Measurements from ENCODE around the gene ADAMTS13. TPM values are rescaled to one million over a fixed set of nuclear protein-coding genes. Genes with fewer than 3 reads are reported as not detected.

The ADAMTS13 gene
- total RNA-seq, 1 experiment from 2014 or later = 12.0 TPM

DNA sequence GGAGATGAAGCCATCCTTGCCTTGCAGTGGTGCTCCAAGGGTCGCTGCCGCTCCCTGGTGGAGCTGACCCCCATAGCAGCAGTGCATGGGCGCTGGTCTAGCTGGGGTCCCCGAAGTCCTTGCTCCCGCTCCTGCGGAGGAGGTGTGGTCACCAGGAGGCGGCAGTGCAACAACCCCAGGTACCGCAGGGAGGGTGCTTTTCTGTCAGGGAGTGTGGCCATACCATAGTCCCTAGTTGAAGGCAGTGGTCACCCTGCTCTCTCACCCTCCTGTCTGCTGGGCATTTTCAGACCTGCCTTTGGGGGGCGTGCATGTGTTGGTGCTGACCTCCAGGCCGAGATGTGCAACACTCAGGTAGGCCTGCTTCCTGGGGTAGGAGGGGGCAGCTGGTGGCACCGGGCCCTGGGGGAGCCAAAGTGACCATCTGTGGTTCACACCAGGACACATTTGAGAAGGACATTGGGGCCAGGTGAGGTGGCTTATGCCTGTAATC is 11.2 kb downstream of the ADAMTS13 start:
- Mint-ChIP-seq H3K27ac (no peak overlapping the region), H3K9me3 (no peaks in the 10 kb centered on the region), H3K27me3 (ENCODE audit: low read depth) (peaks cover 9% of the 10 kb centered on the region), H3K4me3 (no peak overlapping the region), H3K36me3 (no peaks in the 10 kb centered on the region), H3K4me1 (no peaks in the 10 kb centered on the region)
- POLR2A ChIA-PET = no interaction called here
- no peak for ATAC-seq
- CTCF ChIA-PET = interaction anchor here (0.6 kb wide), 1 partner anchor 29 kb away, joined by 3 read pairs; no protein-coding TSS in a partner anchor
- no peak for TF ChIP-seq ESRRA (CRISPR knock-in tag; IDR thresholded peaks at IDR 0.05; ENCODE audit: borderline replicate concordance)
- no peak for DNase-seq (ENCODE audit: low spot score)

DNA sequence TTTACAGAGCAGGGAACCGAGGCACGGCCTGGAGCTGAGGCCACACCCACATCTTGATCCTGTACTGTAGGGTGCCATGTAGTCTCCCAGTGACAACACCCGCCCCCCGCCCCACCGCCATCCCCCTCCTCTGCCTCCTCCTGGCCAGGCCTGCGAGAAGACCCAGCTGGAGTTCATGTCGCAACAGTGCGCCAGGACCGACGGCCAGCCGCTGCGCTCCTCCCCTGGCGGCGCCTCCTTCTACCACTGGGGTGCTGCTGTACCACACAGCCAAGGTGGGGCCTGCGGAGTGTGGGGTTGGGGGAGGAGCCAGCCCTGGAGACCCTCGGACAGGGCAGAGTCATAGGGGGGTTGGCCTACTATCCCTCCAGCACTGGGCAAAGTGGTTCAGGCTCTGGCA is 14.5 kb downstream of the ADAMTS13 start:
- DNase-seq (ENCODE audit: low spot score) = no peak
- Mint-ChIP-seq H3K27ac (no peak overlapping the region), H3K9me3 (no peaks in the 10 kb centered on the region), H3K36me3 (no peaks in the 10 kb centered on the region), H3K27me3 (ENCODE audit: low read depth) (no peaks in the 10 kb centered on the region), H3K4me3 (no peak overlapping the region), H3K4me1 (no peaks in the 10 kb centered on the region)
- TF ChIP-seq, protein P1, sequence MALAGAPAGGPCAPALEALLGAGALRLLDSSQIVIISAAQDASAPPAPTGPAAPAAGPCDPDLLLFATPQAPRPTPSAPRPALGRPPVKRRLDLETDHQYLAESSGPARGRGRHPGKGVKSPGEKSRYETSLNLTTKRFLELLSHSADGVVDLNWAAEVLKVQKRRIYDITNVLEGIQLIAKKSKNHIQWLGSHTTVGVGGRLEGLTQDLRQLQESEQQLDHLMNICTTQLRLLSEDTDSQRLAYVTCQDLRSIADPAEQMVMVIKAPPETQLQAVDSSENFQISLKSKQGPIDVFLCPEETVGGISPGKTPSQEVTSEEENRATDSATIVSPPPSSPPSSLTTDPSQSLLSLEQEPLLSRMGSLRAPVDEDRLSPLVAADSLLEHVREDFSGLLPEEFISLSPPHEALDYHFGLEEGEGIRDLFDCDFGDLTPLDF (CRISPR knock-in tag; IDR thresholded peaks at IDR 0.05) = no peak
- TF ChIP-seq RORB (CRISPR knock-in tag; IDR thresholded peaks at IDR 0.05) = no peak
- TF ChIP-seq, protein P2, sequence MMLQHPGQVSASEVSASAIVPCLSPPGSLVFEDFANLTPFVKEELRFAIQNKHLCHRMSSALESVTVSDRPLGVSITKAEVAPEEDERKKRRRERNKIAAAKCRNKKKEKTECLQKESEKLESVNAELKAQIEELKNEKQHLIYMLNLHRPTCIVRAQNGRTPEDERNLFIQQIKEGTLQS (CRISPR knock-in tag; conservative IDR thresholded peaks at IDR 0.05) = no peak
- no peak for TF ChIP-seq NFATC4 (CRISPR knock-in tag; IDR thresholded peaks at IDR 0.05)
- ChIA-PET POLR2A (no interaction called here), CTCF (interaction anchor here (1.1 to 2.1 kb wide), 6 partner anchors 13 to 79 kb away, joined by 3 to 15 read pairs (median 4); partner anchors contain the start of genes ADAMTS13 and CACFD1)
- ATAC-seq = no peak

DNA sequence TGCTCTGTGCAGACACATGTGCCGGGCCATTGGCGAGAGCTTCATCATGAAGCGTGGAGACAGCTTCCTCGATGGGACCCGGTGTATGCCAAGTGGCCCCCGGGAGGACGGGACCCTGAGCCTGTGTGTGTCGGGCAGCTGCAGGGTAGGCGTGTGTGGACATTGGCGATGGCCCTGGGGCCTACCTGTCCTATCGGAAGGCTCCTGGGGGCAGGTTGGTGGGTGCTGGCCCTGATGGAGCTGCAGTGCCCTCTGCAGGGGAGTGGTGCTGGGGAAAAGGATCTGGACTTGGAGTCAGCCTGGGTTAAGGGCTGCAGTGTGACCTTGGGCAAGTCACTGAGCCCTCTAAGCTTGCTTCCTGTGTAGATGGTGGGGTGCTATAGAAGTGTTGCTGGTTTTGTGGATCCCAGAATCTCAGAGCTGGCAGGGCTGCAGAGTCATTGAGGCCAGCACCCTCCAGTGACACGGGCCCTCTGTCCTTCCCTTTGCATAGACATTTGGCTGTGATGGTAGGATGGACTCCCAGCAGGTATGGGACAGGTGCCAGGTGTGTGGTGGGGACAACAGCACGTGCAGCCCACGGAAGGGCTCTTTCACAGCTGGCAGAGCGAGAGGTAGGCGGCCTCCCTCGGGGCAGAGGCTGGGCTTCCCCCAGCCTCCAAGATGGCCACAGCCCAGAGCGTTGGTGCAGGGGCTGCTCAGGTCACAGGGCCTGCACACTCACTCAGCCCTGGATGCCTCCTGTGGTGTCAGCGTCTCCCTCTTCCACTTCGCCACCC is 15.8 kb downstream of the ADAMTS13 start:
- no peaks in the 10 kb centered on the region for H3K36me3 Mint-ChIP-seq
- CTCF ChIA-PET = interaction anchor here (0.6 to 2.1 kb wide), 16 partner anchors 9 to 1128 kb away, joined by 3 to 15 read pairs (median 4); partner anchors contain the start of genes ADAMTS13 and CACFD1
- POLR2A ChIA-PET = no interaction called here
- ATAC-seq (peak; percentile 82), DNase-seq (ENCODE audit: low spot score) (peak; percentile 63)
- no peak overlapping the region for H3K4me3 Mint-ChIP-seq
- H3K27me3 Mint-ChIP-seq (ENCODE audit: low read depth) = no peaks in the 10 kb centered on the region
- no peak for TF ChIP-seq ZNF671 (CRISPR knock-in tag; IDR thresholded peaks at IDR 0.05)
- TF ChIP-seq ZNF423 (CRISPR knock-in tag; IDR thresholded peaks at IDR 0.05) = no peak
- peak; percentile 93 for TF ChIP-seq ZNF121 (CRISPR knock-in tag; IDR thresholded peaks at IDR 0.05)
- TF ChIP-seq, protein P3, sequence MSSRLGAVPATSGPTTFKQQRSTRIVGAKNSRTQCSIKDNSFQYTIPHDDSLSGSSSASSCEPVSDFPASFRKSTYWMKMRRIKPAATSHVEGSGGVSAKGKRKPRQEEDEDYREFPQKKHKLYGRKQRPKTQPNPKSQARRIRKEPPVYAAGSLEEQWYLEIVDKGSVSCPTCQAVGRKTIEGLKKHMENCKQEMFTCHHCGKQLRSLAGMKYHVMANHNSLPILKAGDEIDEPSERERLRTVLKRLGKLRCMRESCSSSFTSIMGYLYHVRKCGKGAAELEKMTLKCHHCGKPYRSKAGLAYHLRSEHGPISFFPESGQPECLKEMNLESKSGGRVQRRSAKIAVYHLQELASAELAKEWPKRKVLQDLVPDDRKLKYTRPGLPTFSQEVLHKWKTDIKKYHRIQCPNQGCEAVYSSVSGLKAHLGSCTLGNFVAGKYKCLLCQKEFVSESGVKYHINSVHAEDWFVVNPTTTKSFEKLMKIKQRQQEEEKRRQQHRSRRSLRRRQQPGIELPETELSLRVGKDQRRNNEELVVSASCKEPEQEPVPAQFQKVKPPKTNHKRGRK (CRISPR knock-in tag; IDR thresholded peaks at IDR 0.05; ENCODE audit: borderline replicate concordance) = no peak
- TF ChIP-seq, protein P4, sequence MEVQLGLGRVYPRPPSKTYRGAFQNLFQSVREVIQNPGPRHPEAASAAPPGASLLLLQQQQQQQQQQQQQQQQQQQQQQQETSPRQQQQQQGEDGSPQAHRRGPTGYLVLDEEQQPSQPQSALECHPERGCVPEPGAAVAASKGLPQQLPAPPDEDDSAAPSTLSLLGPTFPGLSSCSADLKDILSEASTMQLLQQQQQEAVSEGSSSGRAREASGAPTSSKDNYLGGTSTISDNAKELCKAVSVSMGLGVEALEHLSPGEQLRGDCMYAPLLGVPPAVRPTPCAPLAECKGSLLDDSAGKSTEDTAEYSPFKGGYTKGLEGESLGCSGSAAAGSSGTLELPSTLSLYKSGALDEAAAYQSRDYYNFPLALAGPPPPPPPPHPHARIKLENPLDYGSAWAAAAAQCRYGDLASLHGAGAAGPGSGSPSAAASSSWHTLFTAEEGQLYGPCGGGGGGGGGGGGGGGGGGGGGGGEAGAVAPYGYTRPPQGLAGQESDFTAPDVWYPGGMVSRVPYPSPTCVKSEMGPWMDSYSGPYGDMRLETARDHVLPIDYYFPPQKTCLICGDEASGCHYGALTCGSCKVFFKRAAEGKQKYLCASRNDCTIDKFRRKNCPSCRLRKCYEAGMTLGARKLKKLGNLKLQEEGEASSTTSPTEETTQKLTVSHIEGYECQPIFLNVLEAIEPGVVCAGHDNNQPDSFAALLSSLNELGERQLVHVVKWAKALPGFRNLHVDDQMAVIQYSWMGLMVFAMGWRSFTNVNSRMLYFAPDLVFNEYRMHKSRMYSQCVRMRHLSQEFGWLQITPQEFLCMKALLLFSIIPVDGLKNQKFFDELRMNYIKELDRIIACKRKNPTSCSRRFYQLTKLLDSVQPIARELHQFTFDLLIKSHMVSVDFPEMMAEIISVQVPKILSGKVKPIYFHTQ (CRISPR knock-in tag; IDR thresholded peaks at IDR 0.05) = no peak
- H3K9me3 Mint-ChIP-seq = no peaks in the 10 kb centered on the region
- no peaks in the 10 kb centered on the region for H3K4me1 Mint-ChIP-seq
- no peak overlapping the region for H3K27ac Mint-ChIP-seq

DNA sequence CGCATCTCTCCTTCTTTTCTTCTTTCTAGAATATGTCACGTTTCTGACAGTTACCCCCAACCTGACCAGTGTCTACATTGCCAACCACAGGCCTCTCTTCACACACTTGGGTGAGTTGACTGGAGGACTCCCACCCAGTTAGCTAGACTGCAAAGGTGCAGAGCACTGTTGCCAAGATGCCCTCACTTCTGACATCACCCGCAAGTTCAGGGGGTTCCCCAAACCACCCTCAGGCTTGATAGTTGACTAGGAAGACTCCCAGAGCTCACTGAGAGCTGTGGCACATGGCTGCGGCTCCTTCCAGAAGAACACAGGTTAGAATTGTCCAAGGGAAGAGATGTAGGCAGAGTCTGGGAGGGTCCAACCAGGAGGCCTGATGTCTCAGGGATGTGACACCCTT is 17.2 kb downstream of the ADAMTS13 start:
- no peaks in the 10 kb centered on the region for H3K4me1 Mint-ChIP-seq
- H3K27ac Mint-ChIP-seq = no peak overlapping the region
- ATAC-seq (no peak), DNase-seq (ENCODE audit: low spot score) (no peak)
- ChIA-PET POLR2A (no interaction called here), CTCF (interaction anchor here (1.7 kb wide), 1 partner anchor 20 kb away, joined by 7 read pairs; the partner anchor contains the start of gene CACFD1)
- no peaks in the 10 kb centered on the region for H3K36me3 Mint-ChIP-seq
- TF ChIP-seq SP1 (CRISPR knock-in tag; conservative IDR thresholded peaks at IDR 0.05) = no peak
- TF ChIP-seq, protein P5, sequence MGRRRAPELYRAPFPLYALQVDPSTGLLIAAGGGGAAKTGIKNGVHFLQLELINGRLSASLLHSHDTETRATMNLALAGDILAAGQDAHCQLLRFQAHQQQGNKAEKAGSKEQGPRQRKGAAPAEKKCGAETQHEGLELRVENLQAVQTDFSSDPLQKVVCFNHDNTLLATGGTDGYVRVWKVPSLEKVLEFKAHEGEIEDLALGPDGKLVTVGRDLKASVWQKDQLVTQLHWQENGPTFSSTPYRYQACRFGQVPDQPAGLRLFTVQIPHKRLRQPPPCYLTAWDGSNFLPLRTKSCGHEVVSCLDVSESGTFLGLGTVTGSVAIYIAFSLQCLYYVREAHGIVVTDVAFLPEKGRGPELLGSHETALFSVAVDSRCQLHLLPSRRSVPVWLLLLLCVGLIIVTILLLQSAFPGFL (CRISPR knock-in tag; IDR thresholded peaks at IDR 0.05; ENCODE audit: borderline replicate concordance) = no peak
- no peak overlapping the region for H3K4me3 Mint-ChIP-seq
- H3K9me3 Mint-ChIP-seq = no peaks in the 10 kb centered on the region
- H3K27me3 Mint-ChIP-seq (ENCODE audit: low read depth) = no peaks in the 10 kb centered on the region
